HG03378 (cell line): ENCODE data around the gene YIF1B.
"Not testable (repeated sequence)": the region's sequence is repeated elsewhere in the genome, so short reads cannot be mapped to it uniquely, and the experiment has no call there.

ENCODE experiments used
- ATAC-seq: cut with Tn5 transposase; IDR thresholded peaks from one replicate; pipeline ENCODE4 v1.9.1; 2021; ENCODE audit warnings: mild to moderate bottlenecking, moderate library complexity; ENCODE audit not compliant: unreplicated experiment

Gene YIF1B

DNA sequence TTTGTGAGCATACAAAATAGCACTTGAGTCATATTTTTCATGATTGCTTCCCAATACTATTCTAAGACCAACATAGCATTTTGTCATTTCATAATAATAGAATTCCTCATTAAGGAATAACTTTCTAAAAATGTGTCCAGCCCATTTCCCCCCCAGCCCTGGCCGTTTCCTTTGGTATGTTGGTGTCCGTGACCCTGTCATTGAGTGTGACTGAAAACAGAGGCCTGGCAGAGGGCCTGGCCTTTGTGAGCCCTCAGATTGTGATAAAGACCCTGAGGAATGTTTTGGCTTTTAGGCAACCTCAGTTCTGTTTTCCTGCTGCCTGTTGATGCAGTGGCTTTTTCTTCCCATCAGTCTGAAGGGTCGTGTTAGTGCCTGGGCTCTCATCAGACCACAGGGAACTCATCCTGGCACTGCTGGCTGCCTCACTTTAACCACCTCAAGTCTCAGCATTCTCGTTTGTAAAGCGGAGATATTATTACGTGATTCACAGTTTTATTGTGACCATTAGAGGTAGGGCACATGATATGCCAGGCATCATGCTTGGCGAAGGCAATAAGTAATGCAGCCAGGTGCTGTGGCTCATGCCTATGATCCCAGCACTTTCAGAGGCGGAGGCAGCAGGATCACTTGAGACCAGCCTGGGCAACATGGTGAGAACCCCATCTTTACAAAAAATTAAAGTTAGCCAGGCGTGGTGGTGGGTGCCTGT is 37.6 kb downstream of the YIF1B start:
- ATAC-seq = no peak

- ATAC-seq = no peak
These were observed 38.2 kb downstream of the YIF1B start for GRCh38 chr19:38277549-38277948.

GRCh38 chr19:38276942-38277517 is 38.7 kb downstream of the YIF1B start:
- no peak for ATAC-seq

GRCh38 chr19:38274739-38275138 is 41.0 kb downstream of the YIF1B start:
- ATAC-seq = no peak

DNA sequence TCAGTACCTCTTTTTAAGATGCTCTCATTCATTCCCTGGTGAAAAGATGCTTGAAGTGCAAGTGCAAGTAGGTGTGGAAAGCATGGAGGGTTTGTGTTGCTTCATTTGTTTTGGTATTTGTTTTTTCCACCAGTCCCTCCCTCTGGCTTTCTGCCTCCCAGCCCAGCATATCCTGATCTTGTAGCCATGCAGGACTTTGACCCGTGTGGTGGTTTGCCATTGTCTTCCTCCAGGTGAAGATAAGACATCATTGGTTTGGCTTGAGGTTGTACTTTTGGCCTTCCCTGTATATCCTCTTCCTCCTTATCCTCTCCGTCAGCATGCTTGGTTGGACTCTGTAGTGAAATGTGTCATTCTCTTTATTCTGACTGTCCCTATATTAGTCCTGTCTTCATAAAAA is 42.2 kb downstream of the YIF1B start:
- ATAC-seq = no peak

- ATAC-seq = no peak
These were observed 45.1 kb downstream of the YIF1B start for GRCh38 chr19:38270587-38271167.

- ATAC-seq = no peak
These were observed 47.2 kb downstream of the YIF1B start for GRCh38 chr19:38268539-38268938.

DNA sequence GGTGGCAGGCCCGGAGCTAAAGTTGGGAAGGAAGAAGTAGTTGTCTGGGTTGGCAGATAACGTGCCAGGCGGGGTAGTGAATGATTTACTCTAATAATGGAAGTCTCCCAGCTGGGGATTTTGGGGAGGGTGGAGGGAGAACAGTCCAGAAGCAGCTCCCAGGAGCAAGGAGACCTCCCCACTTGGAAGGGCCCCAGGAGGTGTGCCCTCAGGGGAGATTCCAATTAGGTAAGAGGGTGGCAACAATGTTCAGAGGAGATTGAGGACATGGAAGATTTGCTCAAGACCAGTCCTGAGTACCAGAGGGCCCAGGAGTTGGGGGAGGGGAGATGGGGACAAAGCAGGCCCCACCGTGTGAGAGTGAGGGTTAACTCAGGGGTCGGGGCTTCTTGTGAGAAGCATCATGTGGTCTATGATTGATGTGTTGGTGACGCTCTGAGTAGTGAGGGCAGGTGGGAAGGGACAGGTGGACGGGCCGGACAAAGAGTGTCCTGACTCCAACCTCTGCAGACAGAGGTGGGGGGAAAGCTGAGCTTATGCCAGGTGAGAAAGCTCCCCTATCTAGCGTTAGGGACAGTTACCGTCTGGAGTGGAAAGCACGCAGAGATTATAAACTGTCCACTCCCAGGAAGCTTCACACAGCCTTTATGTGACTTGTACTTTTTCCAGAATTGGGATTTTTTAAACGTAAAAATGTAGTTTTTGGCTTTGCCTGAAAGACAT is 47.8 kb downstream of the YIF1B start:
- ATAC-seq = no peak

GRCh38 chr19:38266981-38267597 is 48.7 kb downstream of the YIF1B start:
- ATAC-seq = no peak

GRCh38 chr19:38265921-38266429 is 49.8 kb downstream of the YIF1B start:
- ATAC-seq = no peak

DNA sequence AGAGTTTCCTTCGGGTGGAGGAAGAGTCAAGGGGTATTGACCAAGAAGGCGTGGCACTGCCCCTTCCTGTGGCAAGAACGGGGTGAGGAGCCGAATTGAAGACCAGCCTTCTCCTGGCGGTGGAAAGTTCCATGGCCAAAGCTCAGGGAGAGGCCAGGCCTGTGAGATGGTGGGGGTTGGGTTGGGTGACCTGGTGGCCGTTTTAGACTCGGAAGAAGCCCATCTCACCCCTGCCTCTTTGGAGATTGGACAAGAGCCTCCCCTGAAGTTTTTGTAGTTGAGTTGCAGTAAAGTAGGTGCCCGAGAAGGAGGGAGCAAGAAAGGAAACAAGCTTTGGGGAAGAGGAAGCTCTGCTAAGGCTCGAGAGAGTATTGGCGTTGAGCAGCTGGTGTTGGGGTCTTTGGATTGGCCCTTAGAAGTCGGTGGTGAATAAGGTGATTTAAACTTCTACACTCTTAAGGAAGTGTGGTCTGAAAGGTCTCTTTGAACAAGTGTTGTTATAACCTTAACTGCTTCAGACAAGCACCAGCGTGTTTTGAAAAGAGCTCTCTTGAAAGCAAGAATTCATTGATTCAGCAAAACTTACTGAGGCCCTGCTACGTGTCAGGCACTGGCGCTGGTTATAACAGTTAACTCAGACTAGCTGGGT is 50.4 kb downstream of the YIF1B start:
- no peak for ATAC-seq

GRCh38 chr19:38264486-38265212 is 51.1 kb downstream of the YIF1B start, which contains the start of gene SPINT2:
Gene SPINT2 (plus strand): TSS chr19:38264573. CDS start chr19:38264893, 320 bp downstream.
- no peak for ATAC-seq

DNA sequence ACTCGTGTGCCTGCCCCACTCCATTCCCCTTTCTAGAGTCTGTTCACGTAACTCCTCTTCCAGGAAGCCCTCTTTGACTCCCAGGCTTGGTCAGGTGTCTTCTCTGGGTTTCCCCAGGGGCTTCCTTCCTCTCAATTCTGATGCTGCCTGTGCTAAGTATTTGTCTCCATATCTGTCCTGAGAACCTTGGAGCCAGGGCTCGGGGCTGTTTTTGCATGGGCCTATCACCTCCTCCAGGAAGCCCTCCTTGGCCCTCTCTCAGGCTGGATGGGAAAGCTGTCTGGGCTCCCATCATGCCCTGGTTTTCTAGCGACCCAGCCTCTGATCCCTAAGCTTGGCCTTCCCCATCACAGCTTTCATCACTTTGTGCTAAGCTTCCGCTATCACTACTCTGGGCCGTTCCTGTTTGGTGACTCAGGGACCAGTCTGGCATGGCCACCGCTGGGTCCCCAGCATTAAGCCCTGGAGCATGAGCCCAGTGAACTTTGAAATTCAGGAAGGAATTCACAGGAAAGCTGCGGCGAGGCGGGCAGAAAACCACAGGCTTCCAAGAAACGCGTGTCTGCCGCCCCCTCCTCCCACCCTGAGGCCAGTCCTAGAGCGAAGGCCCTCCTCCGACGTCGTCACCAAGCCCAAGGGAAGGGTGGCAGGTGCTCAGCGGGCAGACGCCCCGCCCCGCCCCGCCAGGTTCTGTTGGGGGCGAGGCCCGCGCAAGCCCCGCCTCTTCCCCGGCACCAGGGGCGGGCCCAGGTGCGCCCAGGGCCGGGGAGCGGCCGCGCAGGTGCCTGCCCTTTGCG is 51.9 kb downstream of the YIF1B start:
- no peak for ATAC-seq

DNA sequence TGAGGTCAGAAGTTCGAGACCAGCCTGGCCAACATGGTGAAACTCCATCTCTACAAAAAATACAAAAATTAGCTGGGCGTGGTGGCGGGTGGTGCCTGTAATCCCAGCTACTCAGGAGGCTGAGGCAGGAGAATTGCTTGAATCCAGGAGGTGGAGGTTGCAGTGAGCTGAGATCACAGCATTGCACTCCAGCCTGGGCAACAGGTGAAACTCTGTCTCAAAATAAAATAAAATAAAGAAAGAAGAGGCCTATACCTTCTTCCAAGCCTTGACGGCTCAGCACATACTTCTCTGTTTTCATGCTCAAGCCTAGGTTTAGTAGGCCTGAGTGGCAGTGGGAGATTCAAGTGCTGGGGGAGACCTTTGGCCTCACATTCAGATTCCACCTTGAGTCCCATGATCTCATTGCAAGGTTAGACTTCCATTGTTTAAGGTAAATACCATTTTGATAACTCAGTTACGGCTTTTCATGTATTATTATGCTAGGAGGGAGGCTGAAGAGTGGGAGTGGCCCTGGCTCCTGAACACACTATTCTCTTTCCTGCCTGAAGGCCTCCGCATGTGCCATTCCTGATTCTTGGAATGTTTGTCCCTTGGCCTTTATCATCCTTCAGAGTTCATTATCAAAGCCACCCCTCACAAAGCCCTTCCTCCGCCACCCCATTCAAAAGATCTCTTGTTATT is 53.0 kb downstream of the YIF1B start:
- no peak for ATAC-seq

GRCh38 chr19:38261942-38262341 is 53.8 kb downstream of the YIF1B start:
- ATAC-seq = not testable (repeated sequence)

DNA sequence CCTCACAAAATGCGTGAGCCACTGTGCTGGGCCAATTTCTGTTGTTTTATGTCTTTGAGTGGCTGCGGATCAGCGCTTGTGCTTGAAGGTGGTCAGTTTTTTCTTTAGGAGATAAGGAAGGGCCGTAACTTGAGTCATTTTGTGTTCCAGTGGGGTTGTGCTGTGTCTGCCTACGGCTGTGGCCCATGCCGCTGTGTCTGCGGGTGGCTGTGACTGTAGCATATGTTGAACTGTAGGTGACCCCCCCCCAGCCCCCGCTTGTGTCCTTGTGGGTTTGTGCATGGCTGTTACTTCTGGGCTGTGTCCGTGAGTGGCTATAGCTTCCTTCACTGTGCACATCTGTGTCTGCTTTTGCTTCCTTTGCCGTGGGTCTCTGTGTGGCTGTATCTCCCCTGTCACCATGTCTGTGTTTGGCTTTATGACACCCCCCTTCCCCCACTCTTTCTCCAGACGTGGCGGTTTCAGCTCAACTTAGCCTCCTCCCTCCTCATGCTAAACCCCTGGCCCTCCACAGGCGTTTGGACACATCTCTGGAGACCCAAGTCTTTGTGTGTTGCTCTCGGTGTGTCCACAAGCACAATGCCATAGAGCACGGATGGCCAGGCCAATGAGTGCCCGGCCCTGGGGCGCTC is 60.2 kb downstream of the YIF1B start:
- no peak for ATAC-seq

GRCh38 chr19:38253788-38254187 is 62.0 kb downstream of the YIF1B start:
- no peak for ATAC-seq
